Heart left ventricle (tissue), 16 donors: Measurements from ENCODE around the gene CPLANE1. TPM values are rescaled to one million over a fixed set of nuclear protein-coding genes. Genes with fewer than 3 reads are reported as not detected.

Experiments
- ATAC-seq, 4 donors: fragments of 200-7000 bp; cut with Tn5 transposase; one replicate each; pipeline ENCODE4 v1.9.1; 2020 to 2022; ENCODE audit warnings: moderate library complexity in 4 of 4, mild to moderate bottlenecking in 3 of 4, moderate number of reproducible peaks in 1 of 4
- DNase-seq, 5 donors: peaks; one replicate each; pipeline ENCODE4 v3.0.0-alpha.2; 2020
- H3K27ac ChIP-seq, 12 donors: fragments of 200-600 bp; sonication (generic) in 4 of 12; one replicate each; pipeline versions ENCODE4 v1.5.0 to v1.8.0; 2016 to 2022; ENCODE audit warnings: mild to moderate bottlenecking in 2 of 12
- H3K27me3 ChIP-seq, 9 donors: fragments of 200-600 bp; sonication (generic) in 2 of 9; one replicate each; pipeline versions ENCODE4 v1.5.1 to v1.8.0; 2016 to 2022; ENCODE audit warnings: mild to moderate bottlenecking in 3 of 9
- H3K36me3 ChIP-seq, 9 donors: fragments of 200-600 bp; sonication (generic) in 2 of 9; one replicate each; pipeline versions ENCODE4 v1.5.0 to v1.8.0; 2018 to 2022; ENCODE audit warnings: mild to moderate bottlenecking in 2 of 9
- H3K4me1 ChIP-seq, 12 donors: fragments of 200-600 bp; sonication (generic) in 4 of 12; one replicate each; pipeline versions ENCODE4 v1.5.0 to v1.8.0; 2016 to 2022; ENCODE audit warnings: mild to moderate bottlenecking in 3 of 12
- H3K4me3 ChIP-seq, 12 donors: fragments of 200-600 bp; sonication (generic) in 4 of 12; one replicate each; pipeline versions ENCODE4 v1.5.0 to v1.8.0; 2017 to 2022; ENCODE audit warnings: mild to moderate bottlenecking in 9 of 12, moderate library complexity in 4 of 12
- H3K9me3 ChIP-seq, 12 donors: fragments of 200-600 bp; sonication (generic) in 4 of 12; one replicate each; pipeline versions ENCODE4 v1.5.0 to v1.8.0; 2016 to 2022; ENCODE audit warnings: mild to moderate bottlenecking in 1 of 12
- CTCF ChIP-seq, 12 donors: fragments of 200-600 bp; sonication (generic) in 4 of 12; IDR thresholded peaks; one replicate each; pipeline versions ENCODE4 v1.5.0 to v1.8.0; 2018 to 2022; ENCODE audit warnings: antibody characterized with exemption in 12 of 12, mild to moderate bottlenecking in 5 of 12
- POLR2A ChIP-seq, 2 donors: fragments of 450-650 bp; IDR thresholded peaks; one replicate each; pipeline ENCODE4 v1.6.1; 2017; ENCODE audit warnings: antibody characterized with exemption in 2 of 2, mild to moderate bottlenecking in 2 of 2, moderate library complexity in 2 of 2
- WGBS, 4 donors: extraction: QIAGEN DNeasy Blood & Tissue Kit in 2 of 4; methylation state at CpG; one replicate each; pipeline versions ENCODE4 v1.1.5 to v1.1.7; 2013 to 2018; 5-methylcytosine and 5-hydroxymethylcytosine counted together
- intact Hi-C, 10 donors: fragments of 100-400 bp; cut with DNase I; formaldehyde crosslinking; loops; one replicate each; pipeline versions ENCODE4 v1.11.1 to v1.14.2; 2022
- polyA plus RNA-seq, 2 donors: library from polyadenylated mRNA; stranded (reverse); fragments of 200-250 nt; gene quantifications; one replicate each; pipeline ENCODE4 v1.2.3, GENCODE V29; 2013
- total RNA-seq, 9 donors: library from RNA; depleted of rRNA in 2 of 9; stranded (reverse); fragments of >200 nt in 2 of 9; fragmentation: NEBNext Ultra II Directional in 3 of 9; extraction: Animal tissue kit (Norgen Biotek cat#: 25700) in 3 of 9; gene quantifications; one replicate each; pipeline versions ENCODE4 v1.1.0 to v1.2.4, GENCODE V29; 2016 to 2023
- donor health status: ischemic (EF 13 %, LVEDD 7.1; RV severe dilation, severe dysfunction).
- donor health status: healthy with polysubstance abuse.
- donor health status: DM: no; HTN: yes; CAD: no.
- donor health status: DM: no; HTN: no; CAD: no.
- donor health status: ischemic (EF 25% LVEDD 6.9; RV normal size, moderate dysfunction).
- donor health status: ischemic (EF 25% LVEDD 5.7; RV mildly dilated, moderate dysfunction).
- donor health status: healthy.
- donor health status: DM: yes; HTN: yes; CAD: no.
- donor health status: ischemic (EF 35%, LVEDD 5.7; RV mildly dilated, moderate dysfunction).
- donor health status: nonischemic (EF 11% LVEDD 7.7; RV severe dilation, severe dysfunction).
- donor health status: DM: yes; HTN: yes; CAD: no.
- donor health status: PGD.
- donor health status: ischemic (EF 29% LVEDD 5.4; RV normal size, mild dysfunction).
- donor health status: nonischemic (EF 23%, LVEDD 6.1; RV moderate dilation, normal function).

The CPLANE1 gene
- total and polyA plus RNA-seq, 11 donors: 2.6 to 13.2 (median 9.3) TPM

GRCh38 chr5:37132646-37133045, 116.5 kb downstream of the CPLANE1 start:
- ATAC-seq (no peak), DNase-seq (no peak)
- Histone ChIP-seq H3K36me3 (peaks cover 0 to 51% (median 26%) of the 10 kb centered on the region in 9 donors), H3K4me1 (no peaks in the 10 kb centered on the region), H3K9me3 (peaks cover 0 to 25% (median 0%) of the 10 kb centered on the region in 12 donors), H3K27ac (no peak overlapping the region), H3K4me3 (no peak overlapping the region), H3K27me3 (no peaks in the 10 kb centered on the region)
- WGBS, 4 donors: 93 to 99% (median 98%) methylated on average over 1 of the region's 1 CpG
- TF ChIP-seq CTCF (IDR thresholded peaks at IDR 0.05) (no peak), POLR2A (IDR thresholded peaks at IDR 0.05) (no peak)
- intact Hi-C loops: no loop called here

- Histone ChIP-seq H3K9me3 (no peaks in the 10 kb centered on the region), H3K4me1 (no peaks in the 10 kb centered on the region), H3K27me3 (no peaks in the 10 kb centered on the region), H3K27ac (no peak overlapping the region), H3K4me3 (no peak overlapping the region), H3K36me3 (peaks cover 0 to 93% (median 48%) of the 10 kb centered on the region in 9 donors)
- WGBS, 4 donors: 41 to 55% (median 50%) methylated on average over 6 of the region's 6 CpGs
- DNase-seq: no peak
- TF ChIP-seq POLR2A (IDR thresholded peaks at IDR 0.05) (no peak), CTCF (IDR thresholded peaks at IDR 0.05) (no peak)
- ATAC-seq: peak in 1 of 4 donors; percentile 53
- intact Hi-C loops: no loop called here
These were observed 127.7 kb downstream of the CPLANE1 start for GRCh38 chr5:37121465-37121864.

- H3K27me3 ChIP-seq: no peaks in the 10 kb centered on the region
- TF ChIP-seq POLR2A (IDR thresholded peaks at IDR 0.05) (no peak), CTCF (IDR thresholded peaks at IDR 0.05) (no peak)
- no peaks in the 10 kb centered on the region for H3K9me3 ChIP-seq
- intact Hi-C loops: no loop called here
- peaks cover 0 to 96% (median 48%) of the 10 kb centered on the region in 9 donors for H3K36me3 ChIP-seq
- no peak for DNase-seq
- ATAC-seq: no peak
- H3K4me3 ChIP-seq: no peak overlapping the region
- no peak overlapping the region for H3K27ac ChIP-seq
- 90 to 95% (median 91%) methylated on average over 1 of the region's 1 CpG for WGBS, 4 donors
- no peaks in the 10 kb centered on the region for H3K4me1 ChIP-seq
These were observed 128.1 kb downstream of the CPLANE1 start for GRCh38 chr5:37121027-37121426.

GRCh38 chr5:37120270-37120669, 128.9 kb downstream of the CPLANE1 start:
- H3K27ac ChIP-seq: no peak overlapping the region
- no peak for ATAC-seq
- no peaks in the 10 kb centered on the region for H3K4me1 ChIP-seq
- intact Hi-C loops: no loop called here
- no peak for TF ChIP-seq CTCF (IDR thresholded peaks at IDR 0.05)
- no peak for TF ChIP-seq POLR2A (IDR thresholded peaks at IDR 0.05)
- WGBS, 4 donors: 91 to 94% (median 93%) methylated on average over 5 of the region's 5 CpGs
- H3K4me3 ChIP-seq: no peak overlapping the region
- H3K9me3 ChIP-seq: no peaks in the 10 kb centered on the region
- no peak for DNase-seq
- peaks cover 0 to 98% (median 50%) of the 10 kb centered on the region in 9 donors for H3K36me3 ChIP-seq
- H3K27me3 ChIP-seq: no peaks in the 10 kb centered on the region
